K562 (cell line): ENCODE measurements around the gene MRPS31. TPM values are rescaled to one million over a fixed set of nuclear protein-coding genes. Genes with fewer than 3 reads are reported as not detected.

Experiments used
- COPS2 ChIP-seq: fragments of 450-650 bp; conservative IDR thresholded peaks from 2 replicates; pipeline ENCODE4 v1.6.1; 2016; ENCODE audit warnings: mild to moderate bottlenecking, moderate library complexity
- EHMT2 ChIP-seq: fragments of 450-650 bp; IDR thresholded peaks from 2 replicates; pipeline ENCODE4 v1.6.1; 2018; ENCODE audit warnings: antibody characterized with exemption
- FOXJ3 ChIP-seq: sonication (generic); formaldehyde crosslinking; IDR thresholded peaks from 2 replicates; pipeline ENCODE4 v1.4.0; 2020; ENCODE audit warnings: mild to moderate bottlenecking, missing genetic modification reagents
- FOXM1 ChIP-seq, 2 experiments: fragments of 450-650 bp in 1 of 2; sonication (generic) in 1 of 2; formaldehyde crosslinking in 1 of 2; IDR thresholded peaks; 2 replicates each; pipeline versions ENCODE4 v1.6.1 to v1.9.0; 2017 to 2022; ENCODE audit warnings: low read depth in 2 of 2, mild to moderate bottlenecking in 2 of 2, missing genetic modification reagents in 1 of 2, moderate library complexity in 1 of 2
- GABPB1 ChIP-seq: sonication (generic); formaldehyde crosslinking; IDR thresholded peaks from 2 replicates; pipeline ENCODE4 v1.8.0; 2022; ENCODE audit warnings: mild to moderate bottlenecking, missing genetic modification reagents
- HDAC8 ChIP-seq: fragments of 450-650 bp; IDR thresholded peaks from 2 replicates; pipeline ENCODE4 v1.6.1; 2016; ENCODE audit warnings: mild to moderate bottlenecking, missing genetic modification characterization, moderate library complexity, missing compliant biosample characterization
- HDGF ChIP-seq: fragments of 450-650 bp; IDR thresholded peaks from 2 replicates; pipeline ENCODE4 v1.6.1; 2016
- HNRNPK ChIP-seq: fragments of 200-400 bp; formaldehyde crosslinking; IDR thresholded peaks from one replicate; pipeline ENCODE4 v1.6.1; 2018; ENCODE audit warnings: mild to moderate bottlenecking, low read depth, low read length; ENCODE audit not compliant: poor library complexity, severe bottlenecking
- HNRNPL ChIP-seq: fragments of 200-400 bp; formaldehyde crosslinking; IDR thresholded peaks from 2 replicates; pipeline ENCODE4 v1.6.1; 2017; ENCODE audit warnings: low read depth, mild to moderate bottlenecking, low read length
- MTA2 ChIP-seq: fragments of 450-650 bp; IDR thresholded peaks from 2 replicates; pipeline ENCODE4 v1.6.1; 2016; ENCODE audit warnings: low read depth
- PML ChIP-seq: IDR thresholded peaks from 2 replicates; pipeline ENCODE4 v1.6.1; 2012; ENCODE audit warnings: low read length, inconsistent platforms
- POLR2A ChIP-seq: fragments of 450-650 bp; conservative IDR thresholded peaks from 2 replicates; pipeline ENCODE4 v1.6.1; 2016
- POLR2B ChIP-seq: fragments of 450-650 bp; IDR thresholded peaks from 2 replicates; pipeline ENCODE4 v1.6.1; 2018; ENCODE audit warnings: low read depth; ENCODE audit not compliant: partially characterized antibody
- POU5F1 ChIP-seq: fragments of 150-350 bp; IDR thresholded peaks from 2 replicates; pipeline ENCODE4 v1.6.1; 2014; ENCODE audit warnings: borderline replicate concordance, low read length, low read depth, mild to moderate bottlenecking; ENCODE audit not compliant: partially characterized antibody
- SOX6 ChIP-seq: fragments of 450-650 bp; IDR thresholded peaks from 2 replicates; pipeline ENCODE4 v1.6.1; 2014; ENCODE audit warnings: mild to moderate bottlenecking
- SP1 ChIP-seq: sonication (generic); formaldehyde crosslinking; IDR thresholded peaks from 2 replicates; pipeline ENCODE4 v1.8.1; 2022; ENCODE audit warnings: mild to moderate bottlenecking, missing genetic modification reagents
- SPI1 ChIP-seq: IDR thresholded peaks from 2 replicates; pipeline ENCODE4 v1.6.1; 2011; ENCODE audit warnings: low read depth, low read length, control low read depth, borderline replicate concordance
- TARDBP ChIP-seq: fragments of 450-650 bp; IDR thresholded peaks from 2 replicates; pipeline ENCODE4 v1.6.1; 2016
- TCF7 ChIP-seq: sonication (generic); IDR thresholded peaks from 2 replicates; pipeline ENCODE4 v1.6.1; 2016; ENCODE audit warnings: antibody characterized with exemption, borderline replicate concordance
- ZFX ChIP-seq: sonication (generic); formaldehyde crosslinking; IDR thresholded peaks from 2 replicates; pipeline ENCODE4 v1.8.0; 2022; ENCODE audit warnings: mild to moderate bottlenecking, missing genetic modification reagents, moderate library complexity
- ZNF224 ChIP-seq: sonication (generic); formaldehyde crosslinking; IDR thresholded peaks from 2 replicates; pipeline ENCODE4 v1.8.0; 2022; ENCODE audit warnings: mild to moderate bottlenecking, missing genetic modification reagents
- ZNF274 ChIP-seq: IDR thresholded peaks from 2 replicates; pipeline ENCODE4 v1.6.1; 2011; ENCODE audit warnings: low read depth, mild to moderate bottlenecking, low read length, moderate library complexity, borderline replicate concordance
- ZNF354B ChIP-seq: fragments of 250-450 bp; sonication (Bioruptor Pico); IDR thresholded peaks from 2 replicates; pipeline ENCODE4 v1.4.0; 2020
- ZNF717 ChIP-seq: fragments of 250-450 bp; sonication (Bioruptor Pico); IDR thresholded peaks from 2 replicates; pipeline ENCODE4 v1.5.0; 2021
- polyA plus RNA-seq, 8 experiments: library from polyadenylated mRNA; depleted of rRNA in 4 of 8; stranded (reverse) in 5 of 8; unstranded in 3 of 8; fragments of >200 nt; fragmentation: Nextera tagmentation in 2 of 8; fragmentation: Illumina TruSeq in 1 of 8; extraction: Ambion mirVana in 2 of 8; extraction: Trizol in 1 of 8; gene quantifications; 2 replicates each; pipeline versions ENCODE4 v1.2.1 to v1.2.3, GENCODE V29; 2011 to 2014; ENCODE audit warnings: inconsistent platforms in 1 of 8, missing spikeins in 1 of 8
- total RNA-seq, 7 experiments: library from RNA; depleted of rRNA in 6 of 7; stranded (reverse); fragments of >200 nt in 6 of 7; fragmentation: Illumina TruSeq in 2 of 7; extraction: Trizol in 2 of 7; gene quantifications; 2 replicates each; pipeline versions ENCODE4 v1.2.1 to v1.2.3, GENCODE V29; 2011 to 2021; ENCODE audit warnings: low replicate concordance in 1 of 7
- TF ChIP-seq, protein P1 (sequence below): fragments of 250-450 bp; sonication (Bioruptor Pico); IDR thresholded peaks from 2 replicates; pipeline ENCODE4 v1.5.0; 2021
- TF ChIP-seq, protein P2 (sequence below): fragments of 450-650 bp; formaldehyde crosslinking; IDR thresholded peaks from 2 replicates; pipeline ENCODE4 v1.4.0; 2022; ENCODE audit warnings: missing genetic modification characterization
- TF ChIP-seq, protein P3 (sequence below): fragments of 450-650 bp; conservative IDR thresholded peaks from 2 replicates; pipeline ENCODE4 v1.6.1; 2016; ENCODE audit warnings: missing genetic modification characterization, low read depth, mild to moderate bottlenecking, missing compliant biosample characterization, moderate library complexity
- TF ChIP-seq, protein P4 (sequence below): fragments of 250-450 bp; sonication (Bioruptor Pico); IDR thresholded peaks from 2 replicates; pipeline ENCODE4 v1.5.0; 2021

MRPS31 gene
- total and polyA plus RNA-seq, 9 of the 15 experiments (the other 6 are each of a cell fraction or from before 2014, with no cell fraction given) = 20.3 to 57.8 (median 37.1) TPM

DNA sequence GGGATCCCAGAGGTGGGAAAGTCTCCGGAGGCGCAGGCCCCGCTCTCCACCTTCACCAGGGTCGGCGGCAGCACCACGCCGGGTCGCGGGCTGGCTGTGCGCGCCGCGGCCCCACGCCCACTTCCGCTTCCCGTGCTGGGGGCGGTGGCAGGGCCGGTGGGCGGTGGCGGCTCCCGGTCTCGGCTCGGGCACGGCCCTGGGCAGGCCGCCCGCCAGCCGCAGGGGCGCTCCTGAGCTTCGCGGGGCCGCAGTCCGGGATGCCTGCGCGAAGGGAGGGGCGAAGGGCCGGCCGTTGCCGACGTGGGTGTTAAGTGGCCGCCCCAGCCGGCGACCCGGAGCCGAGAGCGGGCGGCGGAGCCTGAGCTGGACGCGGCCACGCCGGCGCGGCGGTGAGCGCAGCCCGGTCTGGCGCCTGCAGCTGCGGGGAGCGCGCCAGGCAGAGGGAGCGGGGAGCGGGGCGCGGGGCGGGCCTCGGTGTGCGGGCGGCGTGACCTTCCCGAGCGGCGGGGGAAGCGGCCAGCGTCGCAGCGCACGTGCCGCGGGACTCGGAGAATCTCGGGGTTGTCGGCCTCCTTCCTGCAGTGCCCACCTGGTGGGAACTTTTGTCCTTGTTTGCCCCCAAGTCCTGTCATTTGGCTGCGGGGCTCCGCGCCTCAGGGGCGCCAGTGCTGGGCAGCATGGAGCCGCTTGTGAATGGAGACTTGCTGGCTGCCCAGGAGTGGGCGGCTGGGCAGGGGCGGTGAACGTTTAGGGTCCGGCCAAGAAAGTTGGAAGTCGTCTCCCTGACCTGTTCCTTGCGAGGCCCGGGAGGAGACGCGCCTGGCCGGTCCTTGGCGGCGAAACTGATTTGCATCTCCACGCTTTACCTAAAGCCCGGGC, 18.5 kb upstream of the MRPS31 start, which contains the start of gene SLC25A15 (continued):
- TF ChIP-seq PML (no peak), SP1 (no peak), COPS2 (no peak), HDGF (no peak), MTA2 (no peak), SPI1 (peak; percentile 83), FOXJ3 (CRISPR knock-in tag) (no peak), HNRNPK (no peak), HDAC8 (no peak), SOX6 (no peak), TARDBP (no peak), POLR2A (peak; percentile 71; the same call in 1 of the 2 replicates), ZNF224 (CRISPR knock-in tag) (no peak), ZNF354B (CRISPR knock-in tag) (no peak), POU5F1 (no peak), ZNF274 (no peak), ZFX (peak; percentile 74), GABPB1 (CRISPR knock-in tag) (0 out of 2 replicates have a peak, but pooled peaks have one; percentile 11), HNRNPL (peak; percentile 98), FOXM1 (IDR thresholded peaks at IDR 0.05; ENCODE audit: low read depth) (no peak), FOXM1 (CRISPR knock-in tag; IDR thresholded peaks at IDR 0.05; ENCODE audit: low read depth) (no peak), POLR2B (no peak), TCF7 (no peak), EHMT2 (no peak), ZNF717 (CRISPR knock-in tag) (no peak)
- TF ChIP-seq, protein P1, sequence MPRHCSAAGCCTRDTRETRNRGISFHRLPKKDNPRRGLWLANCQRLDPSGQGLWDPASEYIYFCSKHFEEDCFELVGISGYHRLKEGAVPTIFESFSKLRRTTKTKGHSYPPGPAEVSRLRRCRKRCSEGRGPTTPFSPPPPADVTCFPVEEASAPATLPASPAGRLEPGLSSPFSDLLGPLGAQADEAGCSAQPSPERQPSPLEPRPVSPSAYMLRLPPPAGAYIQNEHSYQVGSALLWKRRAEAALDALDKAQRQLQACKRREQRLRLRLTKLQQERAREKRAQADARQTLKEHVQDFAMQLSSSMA (CRISPR knock-in tag) = no peak
- TF ChIP-seq, protein P2, sequence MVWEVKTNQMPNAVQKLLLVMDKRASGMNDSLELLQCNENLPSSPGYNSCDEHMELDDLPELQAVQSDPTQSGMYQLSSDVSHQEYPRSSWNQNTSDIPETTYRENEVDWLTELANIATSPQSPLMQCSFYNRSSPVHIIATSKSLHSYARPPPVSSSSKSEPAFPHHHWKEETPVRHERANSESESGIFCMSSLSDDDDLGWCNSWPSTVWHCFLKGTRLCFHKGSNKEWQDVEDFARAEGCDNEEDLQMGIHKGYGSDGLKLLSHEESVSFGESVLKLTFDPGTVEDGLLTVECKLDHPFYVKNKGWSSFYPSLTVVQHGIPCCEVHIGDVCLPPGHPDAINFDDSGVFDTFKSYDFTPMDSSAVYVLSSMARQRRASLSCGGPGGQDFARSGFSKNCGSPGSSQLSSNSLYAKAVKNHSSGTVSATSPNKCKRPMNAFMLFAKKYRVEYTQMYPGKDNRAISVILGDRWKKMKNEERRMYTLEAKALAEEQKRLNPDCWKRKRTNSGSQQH (CRISPR knock-in tag) = no peak
- TF ChIP-seq, protein P3, sequence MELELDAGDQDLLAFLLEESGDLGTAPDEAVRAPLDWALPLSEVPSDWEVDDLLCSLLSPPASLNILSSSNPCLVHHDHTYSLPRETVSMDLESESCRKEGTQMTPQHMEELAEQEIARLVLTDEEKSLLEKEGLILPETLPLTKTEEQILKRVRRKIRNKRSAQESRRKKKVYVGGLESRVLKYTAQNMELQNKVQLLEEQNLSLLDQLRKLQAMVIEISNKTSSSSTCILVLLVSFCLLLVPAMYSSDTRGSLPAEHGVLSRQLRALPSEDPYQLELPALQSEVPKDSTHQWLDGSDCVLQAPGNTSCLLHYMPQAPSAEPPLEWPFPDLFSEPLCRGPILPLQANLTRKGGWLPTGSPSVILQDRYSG (tag) = no peak
- TF ChIP-seq, protein P4, sequence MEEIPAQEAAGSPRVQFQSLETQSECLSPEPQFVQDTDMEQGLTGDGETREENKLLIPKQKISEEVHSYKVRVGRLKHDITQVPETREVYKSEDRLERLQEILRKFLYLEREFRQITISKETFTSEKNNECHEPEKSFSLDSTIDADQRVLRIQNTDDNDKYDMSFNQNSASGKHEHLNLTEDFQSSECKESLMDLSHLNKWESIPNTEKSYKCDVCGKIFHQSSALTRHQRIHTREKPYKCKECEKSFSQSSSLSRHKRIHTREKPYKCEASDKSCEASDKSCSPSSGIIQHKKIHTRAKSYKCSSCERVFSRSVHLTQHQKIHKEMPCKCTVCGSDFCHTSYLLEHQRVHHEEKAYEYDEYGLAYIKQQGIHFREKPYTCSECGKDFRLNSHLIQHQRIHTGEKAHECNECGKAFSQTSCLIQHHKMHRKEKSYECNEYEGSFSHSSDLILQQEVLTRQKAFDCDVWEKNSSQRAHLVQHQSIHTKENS (CRISPR knock-in tag) = no peak
